ENCODE data around the gene UAP1L1.

GRCh38 chr9:137110147-137110910 lies 33.0 kb downstream of the UAP1L1 start:
- TF ChIP-seq CTCF (IDR thresholded peaks at IDR 0.05; ENCODE audit: low read depth, low read length) (no peak), POLR2A (IDR thresholded peaks at IDR 0.05; ENCODE audit: extremely low read depth, insufficient read length) (no peak)

Data from NB4 (cell line).